ENCODE measurements around the gene TIMP2.

DNA sequence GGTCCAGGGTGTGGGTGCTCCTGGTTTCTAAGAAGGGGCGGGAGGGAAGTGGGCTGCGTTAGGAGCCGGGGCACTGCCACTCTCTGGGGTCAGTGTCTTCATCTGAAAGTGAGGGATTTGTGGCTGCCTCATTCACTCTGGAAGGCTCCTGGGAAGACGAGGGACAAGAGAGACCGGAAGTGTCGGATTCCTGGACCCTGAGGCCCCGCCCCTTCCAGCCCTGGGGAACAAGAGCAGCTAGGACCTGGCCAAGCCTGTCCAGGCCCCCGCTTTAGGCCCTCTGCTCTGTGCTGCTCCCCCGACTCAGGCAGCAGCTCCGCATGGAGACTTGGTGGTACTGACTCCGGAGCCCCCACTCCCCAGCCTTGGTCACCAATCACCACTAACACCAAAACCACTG is 48.0 kb upstream of the TIMP2 start:
- TF ChIP-seq SIN3A (IDR thresholded peaks at IDR 0.05; ENCODE audit: borderline replicate concordance, insufficient read depth, low read length) = no peak
- TF ChIP-seq, protein P1, sequence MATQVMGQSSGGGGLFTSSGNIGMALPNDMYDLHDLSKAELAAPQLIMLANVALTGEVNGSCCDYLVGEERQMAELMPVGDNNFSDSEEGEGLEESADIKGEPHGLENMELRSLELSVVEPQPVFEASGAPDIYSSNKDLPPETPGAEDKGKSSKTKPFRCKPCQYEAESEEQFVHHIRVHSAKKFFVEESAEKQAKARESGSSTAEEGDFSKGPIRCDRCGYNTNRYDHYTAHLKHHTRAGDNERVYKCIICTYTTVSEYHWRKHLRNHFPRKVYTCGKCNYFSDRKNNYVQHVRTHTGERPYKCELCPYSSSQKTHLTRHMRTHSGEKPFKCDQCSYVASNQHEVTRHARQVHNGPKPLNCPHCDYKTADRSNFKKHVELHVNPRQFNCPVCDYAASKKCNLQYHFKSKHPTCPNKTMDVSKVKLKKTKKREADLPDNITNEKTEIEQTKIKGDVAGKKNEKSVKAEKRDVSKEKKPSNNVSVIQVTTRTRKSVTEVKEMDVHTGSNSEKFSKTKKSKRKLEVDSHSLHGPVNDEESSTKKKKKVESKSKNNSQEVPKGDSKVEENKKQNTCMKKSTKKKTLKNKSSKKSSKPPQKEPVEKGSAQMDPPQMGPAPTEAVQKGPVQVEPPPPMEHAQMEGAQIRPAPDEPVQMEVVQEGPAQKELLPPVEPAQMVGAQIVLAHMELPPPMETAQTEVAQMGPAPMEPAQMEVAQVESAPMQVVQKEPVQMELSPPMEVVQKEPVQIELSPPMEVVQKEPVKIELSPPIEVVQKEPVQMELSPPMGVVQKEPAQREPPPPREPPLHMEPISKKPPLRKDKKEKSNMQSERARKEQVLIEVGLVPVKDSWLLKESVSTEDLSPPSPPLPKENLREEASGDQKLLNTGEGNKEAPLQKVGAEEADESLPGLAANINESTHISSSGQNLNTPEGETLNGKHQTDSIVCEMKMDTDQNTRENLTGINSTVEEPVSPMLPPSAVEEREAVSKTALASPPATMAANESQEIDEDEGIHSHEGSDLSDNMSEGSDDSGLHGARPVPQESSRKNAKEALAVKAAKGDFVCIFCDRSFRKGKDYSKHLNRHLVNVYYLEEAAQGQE (IDR thresholded peaks at IDR 0.05; ENCODE audit: insufficient read depth in 1 of 2, low read depth in 2 of 2, low read length in 2 of 2) = no peak
- TF ChIP-seq TAF1 (IDR thresholded peaks at IDR 0.05; ENCODE audit: borderline replicate concordance, insufficient read depth, low read length) = no peak
- no peak for TF ChIP-seq POLR2AphosphoS5 (IDR thresholded peaks at IDR 0.05; ENCODE audit: low read depth, low read length)
- TF ChIP-seq FOXP2 (optimal IDR thresholded peaks at IDR 0.05; ENCODE audit: borderline replicate concordance, extremely low read depth, extremely low read length, insufficient read depth) = no peak
